ENCODE data around the gene GPC6. TPM values are rescaled to one million over a fixed set of nuclear protein-coding genes. Genes with fewer than 3 reads are reported as not detected.

The GPC6 gene
- polyA plus RNA-seq, 1 donor, result 4.1 TPM

DNA sequence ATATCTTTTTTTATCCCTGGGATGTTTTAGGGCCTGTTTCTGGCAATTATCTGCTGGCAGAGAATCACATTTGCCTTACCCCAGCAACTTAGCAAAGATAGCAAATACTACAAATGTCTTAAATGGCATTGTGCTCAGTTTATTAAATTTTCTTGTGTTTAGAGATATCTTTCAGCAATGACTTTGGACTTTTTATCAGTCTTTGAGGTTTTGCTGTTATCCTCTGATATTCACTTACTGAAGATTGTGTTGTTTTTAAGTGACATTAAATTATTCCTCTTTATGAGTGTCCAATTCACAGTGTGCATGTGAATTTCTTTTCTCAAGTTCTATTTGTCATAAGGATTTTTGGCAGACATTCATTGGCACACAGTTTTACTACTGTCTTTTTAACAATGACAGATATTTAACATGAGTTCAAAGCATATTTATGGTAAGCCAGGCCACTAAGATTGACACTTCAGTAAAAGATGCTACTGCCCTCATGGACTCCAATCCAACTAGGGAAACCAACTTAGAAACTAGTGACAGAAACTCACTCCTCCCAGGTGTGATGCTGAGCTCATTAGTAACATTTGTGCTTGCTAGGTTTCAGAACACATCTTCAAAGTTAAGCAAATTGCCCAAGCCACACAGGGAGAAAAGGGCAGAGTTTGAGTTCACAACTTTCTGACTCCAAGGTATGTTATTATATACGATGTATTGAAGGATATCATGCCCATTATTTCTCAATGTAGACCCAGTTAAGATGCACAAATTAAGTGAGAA is 481.9 kb downstream of the GPC6 start:
- no peak for DNase-seq

DNA sequence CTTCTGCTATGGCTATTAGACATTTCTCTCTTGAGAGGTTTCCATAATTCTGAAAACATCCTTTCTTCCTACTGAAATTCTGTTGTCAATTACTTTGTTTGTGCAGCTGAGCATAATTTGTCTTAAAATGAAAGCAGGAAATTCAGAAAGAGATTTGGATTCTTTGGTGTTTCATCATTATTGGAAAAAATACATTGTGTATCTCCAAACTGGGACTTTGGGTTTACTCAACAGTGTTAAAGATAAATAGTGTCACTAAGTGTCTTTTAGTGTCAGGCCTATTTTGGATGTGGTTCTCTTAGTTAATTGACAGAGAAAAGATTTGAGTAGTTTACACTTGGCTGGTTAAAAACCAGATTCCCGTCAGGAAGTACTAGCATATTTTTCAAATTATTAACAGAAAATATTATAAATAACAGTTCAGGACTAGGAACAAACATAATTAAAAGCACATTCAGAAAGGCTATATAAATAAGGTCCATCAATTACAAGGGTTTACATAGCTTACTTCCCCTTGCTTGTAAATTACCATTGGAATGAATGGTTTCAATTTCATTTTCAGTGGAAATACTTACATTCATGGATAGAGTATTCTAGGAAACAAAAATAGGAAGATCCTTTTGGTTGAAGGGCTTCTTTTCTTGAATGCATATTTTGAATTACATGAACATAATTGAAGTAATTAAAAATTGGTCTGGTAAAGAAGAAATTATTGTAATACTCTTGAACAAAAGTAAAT is 483.1 kb downstream of the GPC6 start:
- DNase-seq, result no peak

DNA sequence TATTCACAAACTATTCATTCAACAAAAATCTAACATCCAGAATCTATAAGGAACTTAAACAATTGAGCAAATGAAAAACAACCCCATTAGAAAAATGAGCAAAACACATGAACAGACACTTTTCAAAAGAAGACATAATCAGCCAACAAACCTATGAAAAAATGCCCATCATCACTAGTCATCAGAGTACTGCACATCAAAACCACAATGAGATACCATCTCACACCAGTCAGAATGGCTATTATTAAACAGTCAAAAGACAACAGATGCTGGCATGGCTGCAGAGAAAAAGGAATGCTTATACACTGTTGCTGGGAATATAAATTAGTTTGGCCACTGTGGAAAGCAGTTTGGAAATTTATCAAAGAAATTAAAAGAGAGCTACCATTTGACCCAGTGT is 487.6 kb downstream of the GPC6 start:
- DNase-seq, result no peak

GRCh38 chr13:93715866-93716265 is 489.3 kb downstream of the GPC6 start:
- DNase-seq, result no peak

GRCh38 chr13:93716623-93717022 is 490.0 kb downstream of the GPC6 start:
- DNase-seq, result no peak

- DNase-seq, result no peak
Measured at GRCh38 chr13:93721483-93721882, 494.9 kb downstream of the GPC6 start.

GRCh38 chr13:93723316-93723715 is 496.7 kb downstream of the GPC6 start:
- no peak for DNase-seq

- DNase-seq, result no peak
Measured at GRCh38 chr13:93724187-93724586, 497.6 kb downstream of the GPC6 start.

DNA sequence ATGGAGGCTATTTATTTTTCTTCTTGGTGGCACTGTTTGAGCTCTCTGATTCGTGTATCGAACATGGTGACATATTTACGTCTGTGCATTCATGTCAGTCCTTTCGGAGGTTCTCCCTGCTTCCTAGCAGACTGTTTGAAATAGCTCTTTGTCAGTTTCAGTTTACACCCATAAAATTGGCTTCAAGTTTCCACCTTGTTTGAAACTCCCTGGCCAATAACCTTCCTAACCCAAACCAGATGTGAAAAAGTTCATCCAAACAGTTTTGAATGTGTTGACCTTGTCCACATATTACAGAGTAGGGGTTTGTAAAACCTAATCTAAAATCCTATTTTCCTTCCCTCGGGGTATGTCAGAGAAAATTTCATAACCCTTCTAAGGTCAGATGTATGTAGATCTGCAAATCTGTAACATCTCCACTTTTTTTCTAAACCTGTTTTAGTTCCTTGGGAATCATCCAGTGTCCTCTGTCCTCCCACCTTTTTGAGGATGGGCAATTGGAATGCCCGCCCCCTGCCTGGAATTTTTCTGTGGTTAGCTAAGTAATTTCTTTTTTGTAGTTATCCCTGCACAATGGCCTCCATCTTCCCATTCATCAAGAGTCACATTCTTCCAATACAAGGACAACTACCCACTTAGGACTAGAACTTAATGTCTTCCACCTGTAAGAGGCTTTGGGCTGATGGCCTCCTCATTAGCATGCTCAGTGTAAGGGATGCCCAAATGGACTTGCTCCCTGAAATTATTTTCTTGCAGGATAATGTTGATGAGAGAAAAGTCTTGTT is 499.8 kb downstream of the GPC6 start:
- no peak for DNase-seq

GRCh38 chr13:93727211-93728141 is 500.9 kb downstream of the GPC6 start:
- no peak for DNase-seq

DNA sequence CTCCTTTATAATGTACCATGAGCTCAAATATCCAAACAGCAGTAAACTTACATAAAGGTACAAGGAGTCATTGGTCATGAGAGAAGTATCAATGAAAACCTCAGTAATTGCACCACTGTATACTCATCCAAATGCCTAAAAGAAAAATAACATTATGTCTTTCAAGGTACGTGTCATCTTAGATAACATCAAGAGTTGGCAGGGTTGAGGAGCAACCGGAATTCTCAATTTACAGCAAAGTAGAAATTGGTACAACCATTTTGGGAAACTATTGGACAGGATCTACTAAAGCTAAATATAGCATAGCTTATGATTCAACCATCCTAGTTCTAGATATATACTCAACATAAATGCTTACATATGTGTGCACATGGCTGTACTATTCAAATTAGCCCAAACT is 502.8 kb downstream of the GPC6 start:
- DNase-seq, result no peak

GRCh38 chr13:93730780-93731179 is 504.2 kb downstream of the GPC6 start:
- no peak for DNase-seq

GRCh38 chr13:93732186-93732585 is 505.6 kb downstream of the GPC6 start:
- DNase-seq, result no peak

DNA sequence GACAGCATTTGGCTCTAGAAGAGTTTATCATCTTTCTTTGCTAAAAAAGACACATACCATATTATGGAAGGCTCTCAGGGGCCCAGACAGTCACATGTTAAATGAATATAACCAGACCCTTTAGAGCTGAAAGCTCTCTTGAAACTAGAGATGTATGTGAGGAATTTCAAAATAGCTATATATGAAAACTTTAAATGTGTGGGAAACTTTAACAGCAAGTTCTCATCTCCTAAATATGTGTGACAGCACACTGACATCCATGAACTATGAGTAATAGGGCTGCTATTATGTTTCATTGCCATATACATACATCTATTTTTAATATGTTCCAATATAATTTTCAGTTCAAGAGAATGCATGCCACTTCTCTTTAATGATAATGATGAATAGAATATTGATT is 509.5 kb downstream of the GPC6 start:
- DNase-seq, result no peak

DNA sequence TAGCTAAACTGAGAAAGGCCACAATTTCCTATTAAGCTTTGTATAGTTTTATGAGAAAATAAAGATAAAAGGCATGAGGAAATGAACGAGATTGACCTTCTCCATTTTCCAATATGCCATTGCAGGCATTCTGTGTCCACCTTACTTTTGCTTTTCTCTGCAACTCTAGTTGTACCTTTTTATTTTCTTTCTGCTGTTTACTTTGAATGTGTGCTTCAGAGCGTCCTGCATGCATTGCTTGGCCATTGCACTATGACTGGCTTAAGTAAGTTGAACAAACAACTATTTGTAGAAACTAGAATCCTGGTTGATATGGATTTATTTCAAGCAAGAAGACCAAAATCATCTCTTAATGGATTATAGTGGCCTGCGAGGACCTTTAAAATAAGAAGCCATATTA is 510.3 kb downstream of the GPC6 start:
- no peak for DNase-seq

DNA sequence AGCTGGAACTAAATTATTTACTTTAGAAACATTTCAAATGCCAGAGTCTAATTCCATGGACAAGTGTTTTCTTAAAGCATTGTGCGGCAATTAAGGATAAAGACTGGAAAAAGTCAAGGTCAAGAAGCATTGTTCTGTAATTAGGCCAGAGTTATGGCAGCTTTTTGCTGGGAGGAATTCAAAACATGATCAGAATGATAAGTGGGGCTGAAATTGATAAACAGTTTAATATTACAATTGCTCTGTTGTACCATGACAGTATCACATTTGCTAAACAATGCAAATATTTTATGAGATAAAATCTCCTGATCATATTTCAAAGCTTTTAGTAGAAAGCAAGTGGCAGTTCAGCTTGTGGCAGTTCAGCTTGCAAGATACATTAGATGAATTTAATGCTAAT is 513.7 kb downstream of the GPC6 start:
- no peak for DNase-seq

- no peak for DNase-seq
Measured at GRCh38 chr13:93744033-93744432, 517.4 kb downstream of the GPC6 start.

- no peak for DNase-seq
Measured at GRCh38 chr13:93744886-93745285, 518.3 kb downstream of the GPC6 start.

- no peak for DNase-seq
Measured at GRCh38 chr13:93745884-93746283, 519.3 kb downstream of the GPC6 start.

DNA sequence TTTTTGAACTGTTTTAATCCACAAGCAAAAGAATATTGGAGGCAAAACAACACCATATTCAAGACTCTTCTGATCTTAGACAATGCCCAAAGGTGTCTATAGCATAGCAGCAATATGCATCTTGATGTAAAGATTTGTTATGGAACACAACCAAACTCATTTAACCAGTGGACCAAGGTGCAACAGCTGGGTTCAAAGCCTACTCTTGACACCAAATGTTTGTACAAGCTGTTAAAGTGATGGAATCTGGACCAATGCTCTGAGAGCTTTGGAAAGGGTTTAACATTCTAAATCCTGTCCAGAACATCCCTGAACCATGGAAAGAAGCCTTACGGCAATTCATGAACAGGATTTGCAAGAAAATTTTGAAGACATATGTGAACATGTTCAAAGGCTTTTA is 520.0 kb downstream of the GPC6 start:
- DNase-seq, result no peak

DNA sequence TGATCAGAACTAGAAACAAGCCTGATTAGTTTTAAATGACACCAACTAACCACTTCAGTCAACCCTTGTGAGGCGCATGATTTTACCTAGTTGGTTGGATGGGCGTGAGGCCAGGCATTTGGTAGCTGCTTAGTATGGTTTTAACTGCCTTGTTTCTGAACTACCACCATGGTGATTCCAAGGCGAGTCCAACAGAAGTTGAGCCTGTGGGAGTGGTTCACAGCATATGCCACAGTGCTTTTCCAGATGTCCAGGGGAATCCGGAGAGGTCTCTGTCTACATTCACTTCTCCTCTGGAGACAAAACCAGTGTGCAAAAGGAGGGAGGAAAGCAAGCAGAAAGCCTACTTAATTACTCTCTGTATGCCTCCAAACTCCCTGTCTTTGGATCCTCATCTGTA is 524.1 kb downstream of the GPC6 start:
- no peak for DNase-seq

- DNase-seq, result no peak
Measured at GRCh38 chr13:93751117-93751516, 524.5 kb downstream of the GPC6 start.
